Osteoblast (primary cell): ENCODE data around the gene MAS1L. TPM values are rescaled to one million over a fixed set of nuclear protein-coding genes. Genes with fewer than 3 reads are reported as not detected.

Experiments
- DNase-seq: peaks from one replicate; pipeline ENCODE4 v3.0.0; 2011; ENCODE audit warnings: low spot score, mixed read lengths; ENCODE audit not compliant: insufficient read length; ENCODE audit errors: missing footprints
- H2AFZ ChIP-seq: 2 replicates; pipeline ENCODE4 v1.6.0; 2011; ENCODE audit warnings: mild to moderate bottlenecking, low read length
- H3K27ac ChIP-seq: 2 replicates; pipeline ENCODE4 v1.5.1; 2011; ENCODE audit warnings: mild to moderate bottlenecking, low read depth, low read length, moderate library complexity
- H3K27me3 ChIP-seq: 2 replicates; pipeline ENCODE4 v1.6.0; 2012; ENCODE audit warnings: mild to moderate bottlenecking, control low read depth, inconsistent platforms, low read length, moderate library complexity; ENCODE audit not compliant: insufficient read depth
- H3K36me3 ChIP-seq: 2 replicates; pipeline ENCODE4 v1.5.1; 2011; ENCODE audit warnings: mild to moderate bottlenecking, low read length, control low read depth, moderate library complexity; ENCODE audit not compliant: insufficient read depth
- H3K4me1 ChIP-seq: 2 replicates; pipeline ENCODE4 v1.5.1; 2011; ENCODE audit warnings: mild to moderate bottlenecking, low read length, control low read depth, moderate library complexity; ENCODE audit not compliant: insufficient read depth
- H3K4me2 ChIP-seq: 2 replicates; pipeline ENCODE4 v1.6.0; 2011; ENCODE audit warnings: mild to moderate bottlenecking, low read length; ENCODE audit not compliant: insufficient read depth
- H3K4me3 ChIP-seq: fragments of 200-600 bp; sonication (generic); 3 replicates; pipeline ENCODE4 v1.5.1; 2012; ENCODE audit warnings: mild to moderate bottlenecking, low read length, inconsistent platforms; ENCODE audit not compliant: insufficient read depth
- H3K79me2 ChIP-seq: 2 replicates; pipeline ENCODE4 v1.6.0; 2012; ENCODE audit warnings: mild to moderate bottlenecking, low read length, control low read depth, inconsistent platforms; ENCODE audit not compliant: insufficient read depth
- H3K9me3 ChIP-seq: 2 replicates; pipeline ENCODE4 v1.5.1; 2011; ENCODE audit warnings: low read depth, low read length, control low read depth
- H4K20me1 ChIP-seq: 2 replicates; pipeline ENCODE4 v1.6.0; 2012; ENCODE audit warnings: mild to moderate bottlenecking, low read length, control low read depth; ENCODE audit not compliant: insufficient read depth
- total RNA-seq: library from RNA; depleted of rRNA; stranded (reverse); fragments of >200 nt; gene quantifications from 2 replicates; pipeline ENCODE4 v1.2.3, GENCODE V29; 2012
- TF ChIP-seq, protein P1 (sequence below): IDR thresholded peaks from 2 replicates; pipeline ENCODE4 v1.5.1; 2011; ENCODE audit warnings: mild to moderate bottlenecking, low read depth, low read length, moderate library complexity; ENCODE audit errors: extremely low read depth

Gene MAS1L
- total RNA-seq, 1 donor: not detected

DNA sequence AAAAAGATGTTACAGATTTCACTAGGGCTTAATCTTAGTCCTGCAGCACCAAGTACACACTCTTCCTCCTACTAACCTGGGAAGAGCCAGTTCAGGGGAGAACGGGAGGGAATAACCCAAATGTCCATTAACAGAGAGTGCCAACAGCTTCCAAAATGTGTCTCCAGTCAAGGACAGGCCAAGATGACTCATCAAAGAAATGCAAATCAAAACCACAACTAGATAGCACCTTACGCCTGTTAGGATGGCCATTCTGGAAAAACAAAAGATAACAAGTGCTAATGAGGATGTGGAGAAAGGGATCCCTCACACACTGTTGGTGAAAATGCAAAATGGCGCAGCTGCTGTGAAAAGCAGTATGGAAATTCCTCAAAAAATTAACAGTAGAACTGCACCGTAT, 3.8 kb upstream of the MAS1L start:
- TF ChIP-seq, protein P1, sequence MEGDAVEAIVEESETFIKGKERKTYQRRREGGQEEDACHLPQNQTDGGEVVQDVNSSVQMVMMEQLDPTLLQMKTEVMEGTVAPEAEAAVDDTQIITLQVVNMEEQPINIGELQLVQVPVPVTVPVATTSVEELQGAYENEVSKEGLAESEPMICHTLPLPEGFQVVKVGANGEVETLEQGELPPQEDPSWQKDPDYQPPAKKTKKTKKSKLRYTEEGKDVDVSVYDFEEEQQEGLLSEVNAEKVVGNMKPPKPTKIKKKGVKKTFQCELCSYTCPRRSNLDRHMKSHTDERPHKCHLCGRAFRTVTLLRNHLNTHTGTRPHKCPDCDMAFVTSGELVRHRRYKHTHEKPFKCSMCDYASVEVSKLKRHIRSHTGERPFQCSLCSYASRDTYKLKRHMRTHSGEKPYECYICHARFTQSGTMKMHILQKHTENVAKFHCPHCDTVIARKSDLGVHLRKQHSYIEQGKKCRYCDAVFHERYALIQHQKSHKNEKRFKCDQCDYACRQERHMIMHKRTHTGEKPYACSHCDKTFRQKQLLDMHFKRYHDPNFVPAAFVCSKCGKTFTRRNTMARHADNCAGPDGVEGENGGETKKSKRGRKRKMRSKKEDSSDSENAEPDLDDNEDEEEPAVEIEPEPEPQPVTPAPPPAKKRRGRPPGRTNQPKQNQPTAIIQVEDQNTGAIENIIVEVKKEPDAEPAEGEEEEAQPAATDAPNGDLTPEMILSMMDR: no peak

DNA sequence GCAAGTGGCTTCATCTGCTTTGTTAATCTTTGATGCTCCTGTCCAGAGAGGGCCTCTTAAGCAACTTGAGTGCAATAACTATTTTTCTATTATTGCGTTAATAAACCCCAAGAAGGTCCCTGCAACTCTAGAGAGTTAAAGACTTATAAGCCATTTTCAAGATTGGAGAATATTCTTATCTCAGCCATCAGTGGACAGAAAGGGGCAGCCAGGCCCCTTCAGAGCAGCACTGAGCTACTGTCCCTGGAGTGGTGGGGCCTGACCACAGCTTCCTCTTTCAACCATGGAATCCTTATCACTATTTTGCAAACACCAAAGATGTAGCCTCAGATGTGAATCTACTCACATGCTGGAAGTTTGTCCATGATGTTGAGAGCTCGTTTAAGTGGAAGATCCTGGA, 2.8 kb upstream of the MAS1L start:
- DNase-seq: no peak
- no peaks in the 10 kb centered on the region for H4K20me1 ChIP-seq
- H2AFZ ChIP-seq: no peak overlapping the region
- no peak overlapping the region for H3K27ac ChIP-seq
- H3K36me3 ChIP-seq: no peaks in the 10 kb centered on the region
- H3K4me1 ChIP-seq: no peaks in the 10 kb centered on the region
- TF ChIP-seq, protein P1: no peak
- H3K4me3 ChIP-seq: no peak overlapping the region
- no peak overlapping the region for H3K4me2 ChIP-seq
- no peaks in the 10 kb centered on the region for H3K9me3 ChIP-seq
- no peaks in the 10 kb centered on the region for H3K79me2 ChIP-seq
- no peaks in the 10 kb centered on the region for H3K27me3 ChIP-seq

More for the DNA sequence above, 3.8 kb upstream of the MAS1L start:
- H3K36me3 ChIP-seq: no peaks in the 10 kb centered on the region
- H2AFZ ChIP-seq: no peak overlapping the region
- no peak overlapping the region for H3K4me3 ChIP-seq
- no peaks in the 10 kb centered on the region for H3K27me3 ChIP-seq
- no peak overlapping the region for H3K27ac ChIP-seq
- no peaks in the 10 kb centered on the region for H3K9me3 ChIP-seq
- no peaks in the 10 kb centered on the region for H3K79me2 ChIP-seq
- no peak for DNase-seq
- H3K4me2 ChIP-seq: no peak overlapping the region
- H4K20me1 ChIP-seq: no peaks in the 10 kb centered on the region
- H3K4me1 ChIP-seq: no peaks in the 10 kb centered on the region

DNA sequence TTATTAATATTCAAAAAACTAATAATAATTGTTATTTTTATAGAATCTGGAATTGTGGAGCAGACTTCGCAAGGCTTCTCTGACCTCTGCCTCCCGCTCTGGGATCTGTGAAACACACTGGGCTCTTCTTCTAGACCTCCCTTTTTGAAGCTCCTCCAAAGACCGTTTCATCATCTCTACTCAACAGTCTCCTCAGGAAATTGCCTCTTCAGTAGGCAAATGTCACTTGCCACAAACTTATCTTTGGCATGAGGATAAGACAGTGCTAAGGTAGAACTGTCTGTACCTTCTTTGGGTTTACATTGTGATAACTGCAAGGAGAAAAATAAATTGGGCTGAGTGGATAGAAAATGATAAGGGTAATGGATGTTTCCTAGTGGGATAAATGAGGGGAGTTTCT, 2.3 kb upstream of the MAS1L start:
- Histone ChIP-seq H2AFZ (no peak overlapping the region), H3K27me3 (no peaks in the 10 kb centered on the region), H3K36me3 (no peaks in the 10 kb centered on the region), H4K20me1 (no peaks in the 10 kb centered on the region), H3K4me1 (no peaks in the 10 kb centered on the region), H3K27ac (no peak overlapping the region), H3K4me2 (no peak overlapping the region), H3K4me3 (no peak overlapping the region), H3K9me3 (no peaks in the 10 kb centered on the region), H3K79me2 (no peaks in the 10 kb centered on the region)
- TF ChIP-seq, protein P1: no peak
- DNase-seq: no peak

DNA sequence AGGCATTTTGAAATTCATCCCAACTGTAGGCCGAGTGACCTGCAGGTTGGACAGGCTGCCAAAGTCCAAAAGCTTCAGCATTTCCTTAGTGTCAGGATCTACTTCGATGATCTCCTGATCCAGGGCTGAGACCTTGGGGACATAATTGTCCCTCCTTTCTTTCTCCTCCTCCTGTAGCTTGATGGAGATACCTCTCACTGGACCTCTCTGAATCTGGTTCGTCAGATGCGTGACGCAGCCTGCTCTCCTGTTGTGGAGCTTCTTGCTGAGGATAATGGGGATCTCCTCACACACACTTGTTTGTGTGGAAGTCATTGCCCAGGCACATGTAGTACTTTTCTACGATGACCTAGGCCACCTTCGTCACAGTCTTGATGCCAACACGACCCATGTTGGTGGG, 1.5 kb upstream of the MAS1L start:
- no peak for DNase-seq
- no peaks in the 10 kb centered on the region for H3K79me2 ChIP-seq
- H3K4me3 ChIP-seq: no peak overlapping the region
- no peak overlapping the region for H2AFZ ChIP-seq
- H4K20me1 ChIP-seq: no peaks in the 10 kb centered on the region
- no peaks in the 10 kb centered on the region for H3K9me3 ChIP-seq
- TF ChIP-seq, protein P1: no peak
- no peak overlapping the region for H3K27ac ChIP-seq
- no peaks in the 10 kb centered on the region for H3K4me1 ChIP-seq
- H3K4me2 ChIP-seq: no peak overlapping the region
- no peaks in the 10 kb centered on the region for H3K36me3 ChIP-seq
- no peaks in the 10 kb centered on the region for H3K27me3 ChIP-seq
